ENCODE measurements around the gene NPC1L1.
"Not testable (repeated sequence)": the region's sequence is repeated elsewhere in the genome, so short reads cannot be mapped to it uniquely, and the experiment has no call there.

NPC1L1 gene

GRCh38 chr7:44506592-44507288 lies 34.4 kb downstream of the NPC1L1 start:
- DNase-seq (ENCODE audit: low read depth): not testable (repeated sequence)

- no peak for DNase-seq (ENCODE audit: low read depth)
Observed at GRCh38 chr7:44505595-44505994, 35.5 kb downstream of the NPC1L1 start.

- no peak for DNase-seq (ENCODE audit: low read depth)
Observed at GRCh38 chr7:44498230-44498954, 42.7 kb downstream of the NPC1L1 start.

- DNase-seq (ENCODE audit: low read depth): no peak
Observed at GRCh38 chr7:44497155-44498027, 43.7 kb downstream of the NPC1L1 start.

GRCh38 chr7:44496385-44496784 lies 44.7 kb downstream of the NPC1L1 start:
- DNase-seq (ENCODE audit: low read depth): no peak

GRCh38 chr7:44494960-44495359 lies 46.2 kb downstream of the NPC1L1 start:
- no peak for DNase-seq (ENCODE audit: low read depth)

- no peak for DNase-seq (ENCODE audit: low read depth)
Observed at GRCh38 chr7:44491229-44491628, 49.9 kb downstream of the NPC1L1 start.

GRCh38 chr7:44490351-44491200 lies 50.6 kb downstream of the NPC1L1 start, which contains the start of gene NUDCD3:
Gene NUDCD3 (minus strand): TSS chr7:44490658. CDS start chr7:44490600, 58 bp downstream.
- DNase-seq (ENCODE audit: low read depth): peak; percentile 74

GRCh38 chr7:44489955-44490350 lies 51.2 kb downstream of the NPC1L1 start:
- peak; percentile 7 for DNase-seq (ENCODE audit: low read depth)

GRCh38 chr7:44488955-44489354 lies 52.2 kb downstream of the NPC1L1 start:
- DNase-seq (ENCODE audit: low read depth): no peak

GRCh38 chr7:44486693-44487092 lies 54.4 kb downstream of the NPC1L1 start:
- no peak for DNase-seq (ENCODE audit: low read depth)

GRCh38 chr7:44486001-44486400 lies 55.1 kb downstream of the NPC1L1 start:
- DNase-seq (ENCODE audit: low read depth): no peak

GRCh38 chr7:44484482-44485313 lies 56.4 kb downstream of the NPC1L1 start:
- DNase-seq (ENCODE audit: low read depth): no peak

- no peak for DNase-seq (ENCODE audit: low read depth)
Observed at GRCh38 chr7:44482502-44483485, 58.3 kb downstream of the NPC1L1 start.

GRCh38 chr7:44477938-44478337 lies 63.2 kb downstream of the NPC1L1 start:
- no peak for DNase-seq (ENCODE audit: low read depth)

- DNase-seq (ENCODE audit: low read depth): peak; percentile 34
Observed at GRCh38 chr7:44477063-44477830, 63.9 kb downstream of the NPC1L1 start.

GRCh38 chr7:44476313-44476712 lies 64.8 kb downstream of the NPC1L1 start:
- DNase-seq (ENCODE audit: low read depth): no peak

GRCh38 chr7:44473295-44473694 lies 67.8 kb downstream of the NPC1L1 start:
- DNase-seq (ENCODE audit: low read depth): no peak

- DNase-seq (ENCODE audit: low read depth): no peak
Observed at GRCh38 chr7:44472843-44473242, 68.3 kb downstream of the NPC1L1 start.
